HUDEP-2 (cell line): ENCODE results near the gene ISOC2.
A peak's percentile ranks its signal among the peaks of the same experiment; 100 is the strongest.

Experiments used
- DNase-seq, 76 experiments: peaks; one replicate each; lab custom pipeline; 2025; ENCODE audit not compliant: unreplicated experiment in 76 of 76; lab: John Stamatoyannopoulos, UW

The ISOC2 gene

GRCh38 chr19:55479451-55480230 is 18.2 kb upstream of the ISOC2 start:
- peak in 1 of 76 experiments; percentile 13 for DNase-seq

- no peak for DNase-seq
Measured at GRCh38 chr19:55479045-55479444, 17.6 kb upstream of the ISOC2 start.

GRCh38 chr19:55478364-55478763 is 16.9 kb upstream of the ISOC2 start:
- no peak for DNase-seq

GRCh38 chr19:55477905-55478304 is 16.5 kb upstream of the ISOC2 start:
- no peak for DNase-seq

GRCh38 chr19:55476100-55476775 is 14.8 kb upstream of the ISOC2 start, which contains the start of gene ZNF628:
ZNF628 (plus strand) TSS chr19:55476617; CDS start chr19:55479911, 3,294 bp downstream.
- DNase-seq: peak; percentile 57 to 100 (median 99)

GRCh38 chr19:55474269-55475265 is 13.1 kb upstream of the ISOC2 start:
- DNase-seq: no peak

- peak in 12 of 76 experiments; percentile 16 to 49 (median 27) for DNase-seq
Measured at GRCh38 chr19:55473225-55474012, 12.0 kb upstream of the ISOC2 start.

GRCh38 chr19:55472463-55472862 is 11.0 kb upstream of the ISOC2 start:
- no peak for DNase-seq

- no peak for DNase-seq
Measured at GRCh38 chr19:55471266-55471665, 9.8 kb upstream of the ISOC2 start.

GRCh38 chr19:55468054-55468393 is 6.6 kb upstream of the ISOC2 start:
- no peak for DNase-seq

GRCh38 chr19:55467236-55468053 is 6.0 kb upstream of the ISOC2 start:
- peak in 71 of 76 experiments; percentile 36 to 98 (median 78) for DNase-seq

GRCh38 chr19:55466241-55466614 is 4.8 kb upstream of the ISOC2 start:
- DNase-seq: no peak

GRCh38 chr19:55465460-55466240 is 4.2 kb upstream of the ISOC2 start:
- DNase-seq: peak in 17 of 76 experiments; percentile 18 to 63 (median 33)

- DNase-seq: no peak
Measured at GRCh38 chr19:55464662-55465054, 3.2 kb upstream of the ISOC2 start, which contains the start of gene C19orf85. C19orf85 (minus strand) TSS chr19:55464751; CDS start chr19:55464554, 197 bp downstream.

GRCh38 chr19:55464039-55464661 is 2.7 kb upstream of the ISOC2 start:
- no peak for DNase-seq

GRCh38 chr19:55463583-55464031 is 2.2 kb upstream of the ISOC2 start:
- DNase-seq: no peak

- no peak for DNase-seq
Measured at GRCh38 chr19:55462722-55463121, 1.3 kb upstream of the ISOC2 start.
